K562 (cell line): Measurements from ENCODE around the gene WASF2. TPM values are rescaled to one million over a fixed set of nuclear protein-coding genes. Genes with fewer than 3 reads are reported as not detected.

Experiments
- CHD7 ChIP-seq: fragments of 200-600 bp; sonication (generic); IDR thresholded peaks from one replicate; pipeline ENCODE4 v1.6.1; 2012; ENCODE audit warnings: mild to moderate bottlenecking, low read depth, low read length, inconsistent platforms
- MAX ChIP-seq: sonication (generic); formaldehyde crosslinking; IDR thresholded peaks from 2 replicates; pipeline ENCODE4 v1.9.0; 2022; ENCODE audit warnings: mild to moderate bottlenecking, missing genetic modification reagents
- PBX2 ChIP-seq, 2 experiments: IDR thresholded peaks in 1 of 2; conservative IDR thresholded peaks in 1 of 2; 2 replicates each; pipeline ENCODE4 v1.6.1; 2016; ENCODE audit warnings: low read depth in 2 of 2, mild to moderate bottlenecking in 1 of 2, missing compliant biosample characterization in 1 of 2, missing genetic modification characterization in 1 of 2, moderate library complexity in 1 of 2
- PML ChIP-seq: IDR thresholded peaks from 2 replicates; pipeline ENCODE4 v1.6.1; 2012; ENCODE audit warnings: low read length, inconsistent platforms
- RBM22 ChIP-seq: fragments of 200-400 bp; formaldehyde crosslinking; IDR thresholded peaks from 2 replicates; pipeline ENCODE4 v1.6.1; 2018; ENCODE audit warnings: low read length, low read depth; ENCODE audit not compliant: poor library complexity, severe bottlenecking
- ZBTB33 ChIP-seq: sonication (generic); formaldehyde crosslinking; IDR thresholded peaks from 2 replicates; pipeline ENCODE4 v1.8.1; 2023; ENCODE audit warnings: mild to moderate bottlenecking, missing genetic modification reagents
- polyA plus RNA-seq, 8 experiments: library from polyadenylated mRNA; depleted of rRNA in 4 of 8; stranded (reverse) in 5 of 8; unstranded in 3 of 8; fragments of >200 nt; fragmentation: Nextera tagmentation in 2 of 8; fragmentation: Illumina TruSeq in 1 of 8; extraction: Ambion mirVana in 2 of 8; extraction: Trizol in 1 of 8; gene quantifications; 2 replicates each; pipeline versions ENCODE4 v1.2.1 to v1.2.3, GENCODE V29; 2011 to 2014; ENCODE audit warnings: inconsistent platforms in 1 of 8, missing spikeins in 1 of 8
- total RNA-seq, 7 experiments: library from RNA; depleted of rRNA in 6 of 7; stranded (reverse); fragments of >200 nt in 6 of 7; fragmentation: Illumina TruSeq in 2 of 7; extraction: Trizol in 2 of 7; gene quantifications; 2 replicates each; pipeline versions ENCODE4 v1.2.1 to v1.2.3, GENCODE V29; 2011 to 2021; ENCODE audit warnings: low replicate concordance in 1 of 7

Gene WASF2
- total and polyA plus RNA-seq, 9 of the 15 experiments (the other 6 are each of a cell fraction or from before 2014, with no cell fraction given) = 8.2 to 163 (median 31.2) TPM

GRCh38 chr1:27403065-27403726 lies 86.8 kb downstream of the WASF2 start (continued):
- no peak for TF ChIP-seq CHD7
- peak; percentile 45; the same call in 1 of the 2 replicates for TF ChIP-seq PML
- TF ChIP-seq RBM22 = peak; percentile 96
- no peak for TF ChIP-seq MAX (CRISPR knock-in tag)
- peak; percentile 53 for TF ChIP-seq ZBTB33 (CRISPR knock-in tag)
- TF ChIP-seq PBX2 (CRISPR knock-in tag; IDR thresholded peaks at IDR 0.05; ENCODE audit: low read depth) = no peak
- TF ChIP-seq PBX2 (tag; conservative IDR thresholded peaks at IDR 0.05; ENCODE audit: low read depth) = peak; percentile 61; the same call in 1 of the 2 replicates
